GM18502 (cell line): ENCODE measurements around the gene PMM1.
A peak's percentile ranks its signal among the peaks of the same experiment; 100 is the strongest.
"Not testable (repeated sequence)": the region's sequence is repeated elsewhere in the genome, so short reads cannot be mapped to it uniquely, and the experiment has no call there.

Experiments
- ATAC-seq: cut with Tn5 transposase; IDR thresholded peaks from one replicate; pipeline ENCODE4 v1.9.1; 2021; ENCODE audit warnings: mild to moderate bottlenecking; ENCODE audit not compliant: unreplicated experiment, poor library complexity

Gene PMM1

GRCh38 chr22:41565403-41566054 lies 24.1 kb downstream of the PMM1 start:
- ATAC-seq, result no peak

GRCh38 chr22:41564563-41564962 lies 25.1 kb downstream of the PMM1 start:
- no peak for ATAC-seq

- ATAC-seq, result no peak
These were observed 26.5 kb downstream of the PMM1 start for GRCh38 chr22:41563051-41563711.

- no peak for ATAC-seq
These were observed 27.2 kb downstream of the PMM1 start for GRCh38 chr22:41562461-41562860.

- ATAC-seq, result no peak
These were observed 27.9 kb downstream of the PMM1 start for GRCh38 chr22:41561788-41562187.

GRCh38 chr22:41561335-41561734 lies 28.3 kb downstream of the PMM1 start:
- no peak for ATAC-seq

- no peak for ATAC-seq
These were observed 29.6 kb downstream of the PMM1 start for GRCh38 chr22:41560095-41560471.

- not testable (repeated sequence) for ATAC-seq
These were observed 31.4 kb downstream of the PMM1 start for GRCh38 chr22:41558241-41558630.

GRCh38 chr22:41557401-41558240 lies 32.0 kb downstream of the PMM1 start:
- no peak for ATAC-seq

GRCh38 chr22:41556561-41556960 lies 33.1 kb downstream of the PMM1 start:
- ATAC-seq, result no peak

GRCh38 chr22:41555325-41555982 lies 34.2 kb downstream of the PMM1 start:
- ATAC-seq, result no peak

GRCh38 chr22:41551877-41552582 lies 37.6 kb downstream of the PMM1 start:
- ATAC-seq, result no peak

GRCh38 chr22:41550952-41551491 lies 38.6 kb downstream of the PMM1 start:
- no peak for ATAC-seq

- ATAC-seq, result no peak
These were observed 40.8 kb downstream of the PMM1 start for GRCh38 chr22:41548830-41549211.

- ATAC-seq, result no peak
These were observed 44.8 kb downstream of the PMM1 start for GRCh38 chr22:41544671-41545476.

- ATAC-seq, result peak; percentile 93
These were observed 45.6 kb downstream of the PMM1 start, which contains the start of gene POLR3H for GRCh38 chr22:41543854-41544670. TSS of gene POLR3H (minus strand) at chr22:41544470. CDS start at chr22:41544101, 369 bp downstream.

- no peak for ATAC-seq
These were observed 47.4 kb downstream of the PMM1 start for GRCh38 chr22:41542224-41542623.

- ATAC-seq, result no peak
These were observed 48.2 kb downstream of the PMM1 start for GRCh38 chr22:41541484-41541883.
